Raji (cell line): Measurements from ENCODE around the gene POLR1C.

Experiments used
- POLR2A ChIP-seq: IDR thresholded peaks from 2 replicates; pipeline ENCODE4 v1.6.1; 2011; ENCODE audit warnings: low read depth, low read length, control low read depth; ENCODE audit not compliant: insufficient read depth

POLR1C gene

GRCh38 chr6:43521836-43522235 is 4.9 kb downstream of the POLR1C start:
- no peak for TF ChIP-seq POLR2A

- TF ChIP-seq POLR2A: no peak
Observed at GRCh38 chr6:43522547-43523261, 5.8 kb downstream of the POLR1C start.

- TF ChIP-seq POLR2A: no peak
Observed at GRCh38 chr6:43523284-43523683, 6.4 kb downstream of the POLR1C start.

GRCh38 chr6:43524483-43524961 is 7.6 kb downstream of the POLR1C start:
- no peak for TF ChIP-seq POLR2A

DNA sequence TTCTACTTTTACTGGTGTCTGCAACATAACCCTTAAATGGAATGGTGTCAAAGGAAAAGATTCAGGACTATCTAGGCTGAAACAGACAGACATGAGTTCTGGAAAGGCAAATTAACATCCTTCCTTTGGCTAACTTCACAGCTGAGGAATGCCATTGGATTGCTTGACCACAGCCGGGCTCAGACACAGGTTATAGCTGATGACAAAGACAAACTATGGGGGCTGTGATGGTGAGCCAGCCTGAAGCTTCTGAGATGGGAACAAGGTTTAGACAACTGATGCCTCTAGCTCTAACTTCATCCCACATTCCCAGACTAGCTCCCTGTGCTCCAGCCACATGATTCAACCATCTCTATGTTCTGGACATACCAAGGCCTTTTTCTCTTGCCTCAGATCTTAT is 15.3 kb downstream of the POLR1C start:
- TF ChIP-seq POLR2A: no peak

DNA sequence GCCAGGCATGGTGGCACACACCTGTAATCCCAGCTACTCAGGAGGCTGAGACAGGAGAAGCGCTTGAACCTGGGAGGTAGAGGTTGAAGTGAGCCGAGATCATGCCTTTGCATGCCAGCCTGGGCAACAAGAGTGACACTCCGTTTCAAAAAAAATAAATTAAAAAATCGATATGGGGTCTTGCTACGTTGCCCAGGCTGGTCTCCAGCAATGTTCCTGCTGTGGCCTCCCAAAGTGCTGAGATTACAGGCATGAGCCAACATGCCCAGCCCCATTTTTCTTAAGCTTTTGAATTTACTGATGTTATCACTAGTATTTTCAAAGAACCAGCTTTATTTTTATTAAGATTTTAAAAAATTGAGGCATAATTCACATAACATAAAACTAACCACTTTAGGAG is 23.6 kb downstream of the POLR1C start:
- no peak for TF ChIP-seq POLR2A

- TF ChIP-seq POLR2A: no peak
Observed at GRCh38 chr6:43541774-43542471, 25.0 kb downstream of the POLR1C start.

DNA sequence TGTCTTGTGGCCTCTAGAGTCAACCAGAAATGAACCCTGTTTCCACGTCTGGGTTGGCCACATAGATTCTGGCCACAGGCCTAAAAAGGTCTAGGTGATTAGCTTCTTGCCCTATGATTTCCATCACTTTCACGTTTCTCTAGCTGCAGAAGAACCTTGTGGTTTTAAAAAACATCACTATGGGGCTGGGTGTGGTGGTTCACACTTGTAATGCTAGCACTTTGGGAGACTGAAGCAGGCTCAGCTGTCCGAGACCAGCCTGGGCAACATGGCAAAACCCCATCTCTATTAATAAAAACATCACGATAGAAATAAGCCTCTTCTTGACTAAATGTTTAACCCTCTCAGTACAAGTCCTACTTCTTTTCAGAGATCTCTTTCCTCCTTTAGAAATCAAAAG is 27.6 kb downstream of the POLR1C start:
- TF ChIP-seq POLR2A: no peak

- TF ChIP-seq POLR2A: no peak
Observed at GRCh38 chr6:43547222-43547621, 30.3 kb downstream of the POLR1C start.

GRCh38 chr6:43559328-43559727 is 42.4 kb downstream of the POLR1C start:
- TF ChIP-seq POLR2A: no peak

DNA sequence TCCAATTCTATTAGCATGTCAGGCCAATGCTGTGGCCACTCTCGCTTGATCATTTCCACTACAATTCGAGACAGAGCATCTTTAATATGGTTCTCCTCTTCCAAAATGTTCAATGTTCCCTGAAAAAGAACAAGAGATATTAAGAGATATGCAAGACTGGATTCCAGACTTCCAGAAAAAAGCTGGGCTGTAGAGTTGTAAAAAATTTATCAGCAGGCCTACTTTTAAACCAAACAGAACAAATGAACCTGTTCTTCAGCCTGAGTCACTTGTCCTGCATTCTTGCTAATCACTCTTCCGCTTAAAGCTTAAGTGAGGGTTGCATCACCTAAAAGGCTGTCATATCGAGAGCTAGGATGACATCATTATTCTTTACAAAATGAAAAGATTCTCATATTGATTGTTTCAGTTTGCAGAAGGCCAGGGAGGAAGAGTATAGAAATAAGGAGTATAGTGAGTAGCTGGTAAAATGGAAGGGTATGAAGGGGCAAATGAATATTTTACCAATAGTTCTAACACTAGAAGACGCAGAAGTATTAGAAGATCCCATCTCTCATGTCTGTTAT is 54.1 kb downstream of the POLR1C start:
- TF ChIP-seq POLR2A: no peak
